Fibroblast of pulmonary artery (primary cell): ENCODE measurements around the gene HK1.

ENCODE experiments used
- DNase-seq: peaks from one replicate; pipeline ENCODE4 v3.0.0-alpha.2; 2010; ENCODE audit warnings: low read depth
- H3K4me3 ChIP-seq: replicated peaks from 2 replicates; pipeline ENCODE4 v1.5.1; 2011; ENCODE audit warnings: low read depth, mild to moderate bottlenecking, control low read depth, low read length, moderate library complexity
- TF ChIP-seq, protein P1 (sequence below): IDR thresholded peaks from 2 replicates; pipeline ENCODE4 v1.5.1; 2011; ENCODE audit warnings: mild to moderate bottlenecking, control low read depth, low read length, inconsistent platforms; ENCODE audit errors: missing control alignments

The HK1 gene

DNA sequence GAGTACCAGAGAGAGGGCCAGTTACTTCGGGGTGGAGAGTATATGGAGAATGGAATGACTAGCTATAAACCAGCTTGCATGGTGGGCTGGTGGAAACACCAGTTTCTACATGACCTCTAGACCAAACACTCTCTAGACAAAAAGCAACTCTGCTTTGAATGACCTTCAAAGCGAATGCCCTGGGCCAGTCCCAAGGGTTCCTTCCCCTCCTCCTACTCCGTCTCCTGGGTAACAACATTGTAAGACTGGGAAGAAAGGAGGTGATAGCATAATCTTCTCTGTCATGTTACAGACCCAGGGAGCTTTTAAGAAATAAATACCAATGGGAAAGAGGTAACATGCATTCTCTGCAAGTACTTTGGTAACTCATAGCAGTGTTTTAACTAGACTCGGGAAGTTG is 7.4 kb downstream of the HK1 start:
- no peak overlapping the region for H3K4me3 ChIP-seq
- TF ChIP-seq, protein P1, sequence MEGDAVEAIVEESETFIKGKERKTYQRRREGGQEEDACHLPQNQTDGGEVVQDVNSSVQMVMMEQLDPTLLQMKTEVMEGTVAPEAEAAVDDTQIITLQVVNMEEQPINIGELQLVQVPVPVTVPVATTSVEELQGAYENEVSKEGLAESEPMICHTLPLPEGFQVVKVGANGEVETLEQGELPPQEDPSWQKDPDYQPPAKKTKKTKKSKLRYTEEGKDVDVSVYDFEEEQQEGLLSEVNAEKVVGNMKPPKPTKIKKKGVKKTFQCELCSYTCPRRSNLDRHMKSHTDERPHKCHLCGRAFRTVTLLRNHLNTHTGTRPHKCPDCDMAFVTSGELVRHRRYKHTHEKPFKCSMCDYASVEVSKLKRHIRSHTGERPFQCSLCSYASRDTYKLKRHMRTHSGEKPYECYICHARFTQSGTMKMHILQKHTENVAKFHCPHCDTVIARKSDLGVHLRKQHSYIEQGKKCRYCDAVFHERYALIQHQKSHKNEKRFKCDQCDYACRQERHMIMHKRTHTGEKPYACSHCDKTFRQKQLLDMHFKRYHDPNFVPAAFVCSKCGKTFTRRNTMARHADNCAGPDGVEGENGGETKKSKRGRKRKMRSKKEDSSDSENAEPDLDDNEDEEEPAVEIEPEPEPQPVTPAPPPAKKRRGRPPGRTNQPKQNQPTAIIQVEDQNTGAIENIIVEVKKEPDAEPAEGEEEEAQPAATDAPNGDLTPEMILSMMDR = no peak

DNA sequence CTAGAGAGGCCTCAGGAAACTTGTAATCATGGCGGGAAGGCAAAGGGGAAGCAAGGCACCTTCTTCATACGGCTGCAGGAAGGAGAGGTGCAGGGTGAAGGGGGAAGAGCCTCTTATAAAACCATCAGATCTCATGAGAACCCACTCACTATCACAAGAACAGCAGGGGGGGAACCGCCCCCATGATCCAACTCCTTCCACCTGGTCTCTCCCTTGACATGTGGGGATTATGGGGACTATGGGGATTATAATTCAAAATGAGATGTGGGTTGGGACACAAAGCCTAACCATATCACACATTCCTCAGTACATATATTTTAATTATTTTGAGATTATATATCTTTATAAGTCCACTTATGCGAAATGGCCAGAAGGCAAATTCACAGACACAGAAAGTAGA is 8.9 kb downstream of the HK1 start:
- TF ChIP-seq, protein P1 = no peak
- DNase-seq = no peak
- no peak overlapping the region for H3K4me3 ChIP-seq

More for the DNA sequence above, 7.4 kb downstream of the HK1 start:
- DNase-seq = no peak

DNA sequence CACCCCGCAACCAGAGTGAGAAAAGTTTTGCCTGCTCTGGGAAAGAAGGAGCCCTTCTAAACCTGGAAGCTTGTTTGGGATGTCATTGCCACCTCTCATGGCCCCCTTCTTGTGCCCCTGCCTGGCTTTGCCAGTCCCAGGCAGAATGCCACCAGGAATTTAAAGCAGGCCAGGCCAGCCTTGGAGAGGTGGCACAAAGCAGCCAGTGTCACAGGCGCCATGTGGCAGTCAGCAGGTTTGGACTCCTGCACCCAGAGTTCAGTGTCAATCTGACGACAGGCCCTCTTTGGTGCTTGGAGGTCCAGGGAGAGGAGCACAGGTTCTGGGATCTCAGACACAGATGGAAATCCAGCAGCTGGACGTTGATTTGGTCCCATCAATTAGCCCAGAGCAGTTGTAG is 12.7 kb downstream of the HK1 start:
- no peak for DNase-seq
- no peak overlapping the region for H3K4me3 ChIP-seq
- TF ChIP-seq, protein P1 = no peak

DNA sequence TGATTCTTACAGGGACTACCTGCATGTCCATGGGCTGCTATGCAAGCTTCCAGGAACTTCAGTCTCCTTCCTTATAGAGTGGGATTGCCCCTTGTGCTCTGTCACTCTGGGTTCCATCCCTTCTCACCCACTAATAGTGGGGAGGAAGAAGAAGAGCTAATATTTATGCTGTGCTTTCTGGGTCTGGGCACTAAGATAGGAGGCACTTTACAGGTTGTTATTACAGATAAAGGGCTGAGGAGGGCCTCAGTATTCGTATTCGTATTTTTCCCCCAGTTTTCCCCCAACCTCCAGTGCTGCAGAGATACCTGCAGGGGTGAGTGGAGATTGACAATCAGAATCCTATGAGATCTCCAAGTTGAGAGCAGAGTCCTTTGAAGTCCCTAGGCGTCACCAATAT is 14.2 kb downstream of the HK1 start:
- DNase-seq = no peak
- no peak overlapping the region for H3K4me3 ChIP-seq
- TF ChIP-seq, protein P1 = no peak

DNA sequence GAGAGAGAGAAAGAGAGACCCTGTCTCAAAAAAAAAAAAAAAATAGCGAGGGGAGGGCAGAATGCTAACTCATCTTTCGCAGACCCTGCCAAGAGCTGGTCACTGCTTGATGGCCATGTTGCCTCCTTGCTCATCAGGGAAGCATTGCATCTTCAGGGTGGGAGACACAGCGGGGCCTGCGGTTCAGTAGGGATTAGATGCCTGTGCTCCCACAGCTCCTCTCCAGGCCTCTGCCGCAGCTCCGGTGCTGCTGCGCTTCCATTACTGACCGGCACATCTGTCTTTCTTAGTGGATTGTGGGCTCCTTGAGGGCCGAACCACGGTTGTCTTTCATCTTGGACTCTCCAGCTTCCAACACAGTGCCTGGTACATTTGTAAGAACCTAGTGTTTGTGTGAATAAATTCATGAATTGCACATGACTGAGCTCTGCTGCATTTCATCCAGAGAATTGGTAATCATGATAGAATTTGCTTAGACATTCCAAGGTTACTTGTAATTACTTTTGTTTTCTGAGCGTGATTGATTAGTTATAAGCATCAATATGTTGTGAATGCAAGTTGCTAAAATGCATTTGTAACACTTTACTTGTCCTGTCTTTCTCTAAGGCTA is 16.8 kb downstream of the HK1 start:
- no peak for DNase-seq
- TF ChIP-seq, protein P1 = no peak
- H3K4me3 ChIP-seq = no peak overlapping the region

DNA sequence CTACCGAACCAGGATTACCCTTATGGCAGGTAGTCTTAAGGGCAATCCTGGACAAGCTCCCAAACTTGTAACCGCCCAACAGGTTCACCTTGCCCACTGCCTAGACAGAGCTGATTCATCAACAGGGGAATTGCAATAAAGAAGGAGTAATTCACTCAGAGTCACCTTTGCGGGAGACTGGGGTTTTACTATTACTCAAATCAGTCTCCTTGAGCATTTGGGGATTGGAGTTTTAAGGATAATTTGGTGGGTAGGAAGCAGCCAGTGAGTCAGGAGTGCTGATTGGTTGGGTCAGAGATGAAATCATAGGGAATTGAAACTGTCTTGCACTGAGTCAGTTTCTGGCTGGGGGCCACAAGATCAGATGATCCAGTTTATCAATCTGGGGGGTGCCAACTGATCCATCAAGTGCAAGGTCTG is 25.3 kb downstream of the HK1 start:
- TF ChIP-seq, protein P1 = no peak

DNA sequence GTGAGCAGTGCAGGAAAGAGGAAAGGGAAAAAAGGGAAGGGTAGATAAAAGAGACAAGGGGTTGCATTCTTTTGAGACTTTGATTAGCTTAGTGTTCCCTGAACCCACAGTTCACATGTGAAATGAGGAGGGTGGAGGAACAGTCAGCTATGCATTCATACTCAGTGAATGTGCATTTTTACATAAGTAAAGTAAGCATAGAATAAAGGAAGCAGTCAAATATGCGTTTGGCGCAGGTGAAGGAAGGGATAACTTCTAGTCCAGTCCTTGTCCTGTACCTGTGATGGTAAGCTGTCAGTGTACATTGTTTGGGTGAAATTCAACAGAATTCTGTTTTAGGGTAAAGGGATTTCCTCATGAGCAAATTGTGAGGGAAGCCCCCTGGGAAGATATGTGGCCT is 28.1 kb downstream of the HK1 start:
- no peak overlapping the region for H3K4me3 ChIP-seq
- TF ChIP-seq, protein P1 = no peak
- no peak for DNase-seq

More for the DNA sequence above, 25.3 kb downstream of the HK1 start:
- no peak for DNase-seq
- H3K4me3 ChIP-seq = no peak overlapping the region
